OCI-M2 (cell line): Measurements from ENCODE around the gene S100A9.
"Not testable (repeated sequence)": the region's sequence is repeated elsewhere in the genome, so short reads cannot be mapped to it uniquely, and the experiment has no call there.

ENCODE experiments used
- DNase-seq: peaks from one replicate; lab custom pipeline; 2025; ENCODE audit not compliant: unreplicated experiment; lab: John Stamatoyannopoulos, UW

S100A9 gene

GRCh38 chr1:153357853-153358690 is at the start of gene S100A9:
Gene S100A9, plus strand, starts transcription at chr1:153357854. Its CDS starts 430 bp downstream, at chr1:153358284.
- DNase-seq, result no peak

GRCh38 chr1:153308540-153308939 is 49.1 kb upstream of the S100A9 start:
- DNase-seq, result no peak

- DNase-seq, result no peak
These were observed 48.2 kb upstream of the S100A9 start for GRCh38 chr1:153309441-153309840.

DNA sequence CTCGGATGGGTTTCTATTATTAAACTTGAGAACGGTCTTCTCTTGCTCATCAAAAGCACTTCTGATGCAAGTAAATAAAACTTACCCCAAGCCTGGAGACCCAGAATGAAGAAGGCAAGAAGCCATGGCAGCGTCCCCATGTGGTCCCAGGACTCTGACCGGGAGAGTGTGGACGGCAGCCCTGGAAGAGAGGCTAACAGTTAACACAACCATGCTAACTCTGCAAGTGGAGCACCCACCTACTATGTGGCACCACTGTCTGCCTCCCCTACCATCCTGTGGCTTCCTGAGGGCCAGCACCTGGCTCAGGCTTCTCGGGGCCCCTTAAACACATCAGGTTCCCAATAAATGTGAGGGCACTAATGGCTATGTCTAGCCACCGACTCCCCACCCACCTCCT is 47.1 kb upstream of the S100A9 start:
- no peak for DNase-seq

DNA sequence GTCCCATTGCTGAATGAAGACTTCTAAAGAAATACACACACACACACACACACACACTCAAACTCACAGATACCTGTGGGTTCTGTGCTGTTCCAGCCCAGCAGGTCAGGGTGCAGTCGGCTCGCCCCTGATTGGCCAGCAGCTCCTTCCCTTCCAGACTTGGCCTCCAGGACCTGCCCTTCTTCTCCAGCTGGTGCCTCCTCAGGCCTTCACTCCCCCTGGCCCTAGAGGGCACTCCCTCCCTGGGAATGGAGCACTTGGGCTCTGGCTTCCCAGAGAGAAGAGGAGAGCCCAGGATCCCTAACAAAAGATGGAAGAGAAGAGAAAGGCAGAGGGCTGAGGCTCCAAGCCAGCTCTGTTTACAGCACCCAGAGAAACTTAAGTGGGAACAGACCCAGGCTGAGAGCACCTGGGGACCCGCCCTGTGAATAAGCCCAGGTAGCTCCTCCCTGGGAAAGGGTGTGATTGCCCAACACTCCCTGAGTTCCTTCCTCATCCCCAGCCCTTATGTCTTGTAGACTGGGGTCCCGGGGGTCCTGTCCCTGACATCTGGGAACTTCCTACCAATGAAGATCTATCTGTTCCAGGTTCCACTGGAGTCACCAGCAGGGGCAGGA is 45.0 kb upstream of the S100A9 start, which contains the start of gene PGLYRP3:
PGLYRP3 (minus strand) TSS at position 383 of the 617 bp plus-strand sequence. CDS start 2,287 bp downstream, outside the sequence.
- no peak for DNase-seq

- DNase-seq, result no peak
These were observed 44.4 kb upstream of the S100A9 start for GRCh38 chr1:153313288-153313687.

GRCh38 chr1:153314388-153314787 is 43.3 kb upstream of the S100A9 start:
- not testable (repeated sequence) for DNase-seq

GRCh38 chr1:153316013-153316412 is 41.6 kb upstream of the S100A9 start:
- not testable (repeated sequence) for DNase-seq

DNA sequence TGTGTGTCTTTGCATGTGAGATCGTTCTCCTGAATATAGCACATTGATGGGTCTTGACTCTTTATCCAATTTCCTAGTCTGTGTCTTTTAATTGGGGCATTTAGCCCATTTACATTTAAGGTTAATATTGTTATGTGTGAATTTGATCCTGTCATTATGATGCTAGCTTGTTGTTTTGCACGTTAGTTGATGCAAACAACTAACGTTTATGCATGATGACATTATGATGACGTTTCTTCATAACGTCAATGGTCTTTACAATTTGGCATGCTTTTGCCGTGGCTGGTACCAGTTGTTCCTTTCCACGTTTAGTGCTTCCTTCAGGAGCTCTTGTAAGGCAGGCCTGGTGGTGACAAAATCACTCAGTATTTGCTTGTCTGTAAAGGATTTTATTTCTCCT is 39.5 kb upstream of the S100A9 start:
- DNase-seq, result not testable (repeated sequence)

DNA sequence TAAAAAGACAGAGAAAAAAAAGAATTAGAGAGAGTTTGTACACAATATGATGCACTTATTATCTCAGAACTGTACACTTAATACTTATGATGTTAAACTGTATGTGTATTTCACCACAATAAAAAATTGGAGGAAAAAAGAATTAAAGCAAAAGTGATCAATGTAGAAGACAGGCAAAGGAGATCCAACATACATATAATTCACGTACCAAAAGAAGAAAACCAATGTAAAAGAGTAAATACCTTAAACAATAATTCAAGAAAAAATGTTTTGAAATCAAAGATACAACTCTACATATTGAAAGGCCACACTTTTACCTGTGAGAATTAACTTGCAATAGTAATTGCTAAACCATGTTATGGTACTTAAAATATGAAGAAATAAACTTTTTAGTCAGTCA is 35.1 kb upstream of the S100A9 start:
- DNase-seq, result no peak

DNA sequence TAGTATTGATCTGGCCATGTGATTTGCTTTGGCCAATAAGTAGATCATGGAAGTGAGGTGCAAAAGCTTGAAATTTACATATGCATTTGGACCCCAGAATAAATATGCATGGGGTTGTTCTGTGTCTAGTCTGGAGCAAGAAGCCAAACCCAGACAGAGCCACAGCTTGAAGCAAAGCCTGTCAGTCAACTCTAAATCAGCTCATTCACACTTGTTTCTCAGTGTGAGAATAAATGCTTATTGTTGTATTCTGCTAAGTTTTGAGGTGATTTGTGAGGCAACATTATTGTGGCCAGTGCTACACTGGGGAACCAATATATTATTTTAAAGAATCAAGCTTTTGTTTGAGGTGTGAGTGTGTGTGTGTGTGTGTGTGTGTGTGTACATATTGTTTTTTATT is 32.7 kb upstream of the S100A9 start:
- DNase-seq, result no peak

DNA sequence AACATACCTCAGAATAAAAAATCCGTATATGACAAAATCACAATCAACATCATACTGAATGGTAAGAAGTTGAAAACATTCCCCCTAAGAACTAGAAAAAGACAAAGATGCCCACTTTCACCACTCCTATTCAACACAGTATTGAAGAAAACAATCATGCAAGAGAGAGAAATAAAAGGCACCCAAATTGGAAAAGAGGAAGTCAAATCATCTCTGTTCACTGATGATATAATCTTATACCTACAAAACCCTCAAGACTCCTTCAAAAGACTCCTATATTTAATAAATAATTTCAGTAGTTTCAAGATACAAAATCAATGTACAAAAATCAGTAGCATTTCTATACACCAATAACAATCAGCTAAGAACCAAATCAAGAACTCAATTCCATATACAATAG is 23.8 kb upstream of the S100A9 start:
- DNase-seq, result no peak

DNA sequence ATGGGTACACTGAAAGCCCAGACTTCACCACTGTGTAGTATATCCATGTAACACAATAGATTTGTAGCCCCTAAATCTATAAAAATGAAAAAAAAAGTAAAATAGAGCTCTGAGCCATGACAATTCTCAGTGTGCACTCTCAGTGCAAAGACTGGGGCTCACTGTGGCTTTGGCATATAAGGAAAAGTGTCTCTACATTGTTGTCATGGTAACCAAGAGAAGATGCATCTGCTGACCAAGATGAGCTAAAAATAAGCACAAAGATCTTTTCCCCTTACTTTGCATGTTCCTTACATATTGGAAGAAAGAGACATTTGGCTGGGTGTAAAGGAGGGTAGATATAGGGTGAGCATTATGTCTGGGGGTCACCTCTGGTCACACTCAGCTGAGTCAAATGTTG is 21.0 kb upstream of the S100A9 start:
- no peak for DNase-seq

DNA sequence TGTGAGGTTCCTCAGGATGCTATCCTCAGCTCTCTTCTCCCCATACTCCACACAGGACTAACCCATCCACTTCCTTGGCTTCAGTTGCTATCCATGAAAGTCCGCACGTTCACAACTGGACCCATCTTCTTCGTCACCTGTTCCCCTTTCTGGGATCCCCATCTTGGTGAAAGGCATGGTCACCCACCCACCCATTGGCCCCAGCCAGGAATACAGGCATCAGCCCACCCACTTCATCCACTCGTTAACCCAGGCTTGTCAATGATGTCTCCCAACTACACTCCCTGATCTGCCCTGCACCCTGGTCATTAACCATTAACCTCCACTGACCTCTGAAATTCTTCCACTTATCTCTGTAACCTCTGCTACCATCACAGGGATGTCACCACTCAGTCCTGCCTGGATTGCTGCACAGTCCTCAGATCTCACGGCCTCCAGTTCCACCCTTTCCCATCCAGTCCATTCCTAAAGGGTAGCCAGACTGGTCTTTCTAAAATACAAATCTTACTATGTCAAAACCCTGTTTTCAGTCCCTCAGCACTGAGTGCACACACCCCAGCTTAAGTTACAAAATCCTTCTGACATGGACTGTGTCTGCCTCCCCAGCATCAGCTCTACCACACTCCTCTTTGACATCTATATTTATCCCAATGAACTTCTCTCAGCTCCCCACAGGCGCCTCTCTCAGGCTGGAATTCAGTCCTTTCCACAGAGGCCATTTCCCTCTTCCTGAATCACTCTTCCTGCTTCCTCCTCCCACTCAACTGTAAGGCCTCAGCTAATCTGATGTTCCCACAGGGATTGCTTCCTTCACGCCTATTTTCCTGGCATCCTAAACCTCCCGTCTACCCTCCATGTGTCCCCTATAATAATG is 19.4 kb upstream of the S100A9 start:
- no peak for DNase-seq

GRCh38 chr1:153339802-153340201 is 17.9 kb upstream of the S100A9 start:
- DNase-seq, result no peak

- DNase-seq, result no peak
These were observed 17.3 kb upstream of the S100A9 start for GRCh38 chr1:153340356-153340755.

- DNase-seq, result no peak
These were observed 16.2 kb upstream of the S100A9 start for GRCh38 chr1:153341431-153341934.

DNA sequence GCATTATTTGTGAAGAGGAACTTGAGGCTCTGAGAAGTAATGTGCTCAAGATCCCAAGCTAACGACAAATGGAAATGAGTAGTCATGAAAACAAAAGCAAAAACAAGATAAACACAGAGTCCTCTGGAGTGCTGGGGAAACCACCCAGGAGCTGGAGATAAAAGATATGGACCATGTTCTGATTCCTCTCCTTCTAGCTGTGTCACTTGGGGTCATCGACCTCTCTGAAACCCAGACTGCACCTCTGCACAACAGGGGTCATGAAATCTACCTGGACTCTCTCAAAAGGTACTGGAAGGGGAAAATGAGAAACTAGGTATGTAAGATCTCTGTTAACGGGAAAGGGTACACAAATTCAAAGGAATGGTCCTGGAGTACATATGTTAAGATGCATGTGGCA is 15.5 kb upstream of the S100A9 start:
- DNase-seq, result no peak

GRCh38 chr1:153343040-153343681 is 14.5 kb upstream of the S100A9 start:
- no peak for DNase-seq

DNA sequence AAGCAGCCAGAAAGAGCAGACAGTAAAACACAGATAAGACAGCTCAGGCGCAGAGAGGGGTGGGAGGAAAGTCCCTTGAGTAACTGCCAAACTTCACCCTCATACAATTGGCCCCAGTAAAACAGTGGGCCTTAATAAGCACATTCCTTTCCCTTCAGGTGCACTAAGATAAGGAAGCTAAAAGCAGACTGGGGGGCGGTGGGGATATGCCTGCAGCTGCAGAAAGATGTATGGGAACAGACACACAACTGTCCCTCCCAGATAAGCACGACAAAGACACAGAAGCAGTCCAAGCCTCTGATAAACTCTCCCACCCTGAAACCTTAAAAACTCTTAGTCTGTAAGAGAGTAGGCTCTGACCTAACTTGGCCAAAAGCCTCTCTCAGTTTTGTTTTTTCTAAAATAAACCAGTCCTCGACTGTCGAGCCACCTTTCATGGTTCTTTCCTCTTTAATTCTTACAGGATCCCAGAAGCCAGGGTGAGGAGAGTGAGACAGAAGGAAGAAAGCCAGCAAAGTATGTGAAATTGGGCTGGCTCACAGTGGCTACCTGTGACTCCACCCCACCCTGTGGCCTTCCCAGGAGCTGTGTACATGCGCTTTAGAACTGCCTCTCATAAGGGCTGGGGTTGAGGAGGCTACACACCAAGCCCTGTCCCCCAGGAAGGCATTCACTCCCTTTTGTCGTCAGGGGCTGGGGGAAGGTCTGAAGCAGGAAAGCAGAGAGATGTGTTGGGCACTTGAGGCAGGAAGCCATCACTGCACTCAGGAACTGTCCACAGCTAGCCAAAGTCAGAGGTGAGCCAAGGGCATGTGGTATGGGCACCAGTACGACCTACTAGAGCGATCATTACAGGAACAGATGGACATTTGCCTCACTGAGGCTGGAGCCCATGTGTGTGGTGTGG is 13.6 kb upstream of the S100A9 start:
- DNase-seq, result no peak
